OCI-LY1 (cell line): ENCODE data around the gene PTPRQ.

Experiments used
- H2AFZ ChIP-seq: fragments of 200-600 bp; sonication (generic), shearing (Covaris generic); 2 replicates; pipeline ENCODE4 v1.6.0; 2014; ENCODE audit warnings: antibody characterized with exemption, mild to moderate bottlenecking, low read length
- H3F3A ChIP-seq: fragments of 200-600 bp; sonication (generic), shearing (Covaris generic); 2 replicates; pipeline ENCODE4 v1.6.0; 2014; ENCODE audit warnings: mild to moderate bottlenecking, antibody characterized with exemption, low read length, moderate library complexity; ENCODE audit not compliant: insufficient read depth
- H3K27ac ChIP-seq: fragments of 200-600 bp; sonication (generic); 2 replicates; pipeline ENCODE4 v1.5.1; 2014; ENCODE audit warnings: low read length, mixed run types, mild to moderate bottlenecking, low read depth; ENCODE audit not compliant: poor library complexity, severe bottlenecking
- H3K27me3 ChIP-seq: fragments of 200-600 bp; sonication (generic); 2 replicates; pipeline ENCODE4 v1.6.0; 2014; ENCODE audit warnings: antibody characterized with exemption, mild to moderate bottlenecking, low read length, moderate library complexity; ENCODE audit not compliant: insufficient read depth
- H3K36me3 ChIP-seq: fragments of 200-600 bp; sonication (generic); 2 replicates; pipeline ENCODE4 v1.6.1; 2014; ENCODE audit warnings: mild to moderate bottlenecking, antibody characterized with exemption, low read length, moderate library complexity, mixed read lengths; ENCODE audit not compliant: insufficient read depth
- H3K4me1 ChIP-seq: fragments of 200-600 bp; sonication (generic); 2 replicates; pipeline ENCODE4 v1.5.1; 2014; ENCODE audit warnings: mild to moderate bottlenecking, low read length, moderate library complexity; ENCODE audit not compliant: insufficient read depth, severe bottlenecking
- H3K4me2 ChIP-seq: fragments of 200-600 bp; sonication (generic), shearing (Covaris generic); 2 replicates; pipeline ENCODE4 v1.6.1; 2014; ENCODE audit warnings: low read length
- H3K4me3 ChIP-seq: fragments of 200-600 bp; sonication (generic); 2 replicates; pipeline ENCODE4 v1.5.1; 2014; ENCODE audit warnings: low read length, low read depth, mild to moderate bottlenecking, mixed read lengths; ENCODE audit not compliant: poor library complexity, severe bottlenecking
- H3K79me2 ChIP-seq: fragments of 200-600 bp; shearing (Covaris generic); 2 replicates; pipeline ENCODE4 v1.6.1; 2016; ENCODE audit warnings: mixed run types, low read length, mixed read lengths; ENCODE audit not compliant: insufficient read depth
- H3K9ac ChIP-seq: fragments of 200-600 bp; sonication (generic), shearing (Covaris generic); 2 replicates; pipeline ENCODE4 v1.6.1; 2014; ENCODE audit warnings: mild to moderate bottlenecking, low read length, mixed read lengths
- H3K9me2 ChIP-seq: fragments of 200-600 bp; sonication (generic), shearing (Covaris generic); 2 replicates; pipeline ENCODE4 v1.6.1; 2014; ENCODE audit warnings: low read depth, mild to moderate bottlenecking, low read length, mixed read lengths
- H3K9me3 ChIP-seq: fragments of 200-600 bp; shearing (Covaris generic); 2 replicates; pipeline ENCODE4 v1.6.1; 2014; ENCODE audit warnings: low read length, mixed read lengths
- H4K20me1 ChIP-seq: fragments of 200-600 bp; sonication (generic), shearing (Covaris generic); 2 replicates; pipeline ENCODE4 v1.6.0; 2016; ENCODE audit warnings: mild to moderate bottlenecking, low read length; ENCODE audit not compliant: insufficient read depth
- EZH2 ChIP-seq: fragments of 200-600 bp; sonication (generic), shearing (Covaris generic); IDR thresholded peaks from 2 replicates; pipeline ENCODE4 v1.8.0; 2017; ENCODE audit warnings: borderline replicate concordance, mixed run types, mild to moderate bottlenecking, antibody characterized with exemption, low read length, moderate library complexity, mixed read lengths
- TF ChIP-seq, protein P1 (sequence below): fragments of 200-600 bp; sonication (generic), shearing (Covaris generic); IDR thresholded peaks from 2 replicates; pipeline ENCODE4 v1.5.1; 2017; ENCODE audit warnings: mild to moderate bottlenecking, antibody characterized with exemption, low read length, moderate library complexity, mixed read lengths

Gene PTPRQ, protein sequence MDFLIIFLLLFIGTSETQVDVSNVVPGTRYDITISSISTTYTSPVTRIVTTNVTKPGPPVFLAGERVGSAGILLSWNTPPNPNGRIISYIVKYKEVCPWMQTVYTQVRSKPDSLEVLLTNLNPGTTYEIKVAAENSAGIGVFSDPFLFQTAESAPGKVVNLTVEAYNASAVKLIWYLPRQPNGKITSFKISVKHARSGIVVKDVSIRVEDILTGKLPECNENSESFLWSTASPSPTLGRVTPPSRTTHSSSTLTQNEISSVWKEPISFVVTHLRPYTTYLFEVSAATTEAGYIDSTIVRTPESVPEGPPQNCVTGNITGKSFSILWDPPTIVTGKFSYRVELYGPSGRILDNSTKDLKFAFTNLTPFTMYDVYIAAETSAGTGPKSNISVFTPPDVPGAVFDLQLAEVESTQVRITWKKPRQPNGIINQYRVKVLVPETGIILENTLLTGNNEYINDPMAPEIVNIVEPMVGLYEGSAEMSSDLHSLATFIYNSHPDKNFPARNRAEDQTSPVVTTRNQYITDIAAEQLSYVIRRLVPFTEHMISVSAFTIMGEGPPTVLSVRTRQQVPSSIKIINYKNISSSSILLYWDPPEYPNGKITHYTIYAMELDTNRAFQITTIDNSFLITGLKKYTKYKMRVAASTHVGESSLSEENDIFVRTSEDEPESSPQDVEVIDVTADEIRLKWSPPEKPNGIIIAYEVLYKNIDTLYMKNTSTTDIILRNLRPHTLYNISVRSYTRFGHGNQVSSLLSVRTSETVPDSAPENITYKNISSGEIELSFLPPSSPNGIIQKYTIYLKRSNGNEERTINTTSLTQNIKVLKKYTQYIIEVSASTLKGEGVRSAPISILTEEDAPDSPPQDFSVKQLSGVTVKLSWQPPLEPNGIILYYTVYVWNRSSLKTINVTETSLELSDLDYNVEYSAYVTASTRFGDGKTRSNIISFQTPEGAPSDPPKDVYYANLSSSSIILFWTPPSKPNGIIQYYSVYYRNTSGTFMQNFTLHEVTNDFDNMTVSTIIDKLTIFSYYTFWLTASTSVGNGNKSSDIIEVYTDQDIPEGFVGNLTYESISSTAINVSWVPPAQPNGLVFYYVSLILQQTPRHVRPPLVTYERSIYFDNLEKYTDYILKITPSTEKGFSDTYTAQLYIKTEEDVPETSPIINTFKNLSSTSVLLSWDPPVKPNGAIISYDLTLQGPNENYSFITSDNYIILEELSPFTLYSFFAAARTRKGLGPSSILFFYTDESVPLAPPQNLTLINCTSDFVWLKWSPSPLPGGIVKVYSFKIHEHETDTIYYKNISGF (N-terminal part only)

DNA sequence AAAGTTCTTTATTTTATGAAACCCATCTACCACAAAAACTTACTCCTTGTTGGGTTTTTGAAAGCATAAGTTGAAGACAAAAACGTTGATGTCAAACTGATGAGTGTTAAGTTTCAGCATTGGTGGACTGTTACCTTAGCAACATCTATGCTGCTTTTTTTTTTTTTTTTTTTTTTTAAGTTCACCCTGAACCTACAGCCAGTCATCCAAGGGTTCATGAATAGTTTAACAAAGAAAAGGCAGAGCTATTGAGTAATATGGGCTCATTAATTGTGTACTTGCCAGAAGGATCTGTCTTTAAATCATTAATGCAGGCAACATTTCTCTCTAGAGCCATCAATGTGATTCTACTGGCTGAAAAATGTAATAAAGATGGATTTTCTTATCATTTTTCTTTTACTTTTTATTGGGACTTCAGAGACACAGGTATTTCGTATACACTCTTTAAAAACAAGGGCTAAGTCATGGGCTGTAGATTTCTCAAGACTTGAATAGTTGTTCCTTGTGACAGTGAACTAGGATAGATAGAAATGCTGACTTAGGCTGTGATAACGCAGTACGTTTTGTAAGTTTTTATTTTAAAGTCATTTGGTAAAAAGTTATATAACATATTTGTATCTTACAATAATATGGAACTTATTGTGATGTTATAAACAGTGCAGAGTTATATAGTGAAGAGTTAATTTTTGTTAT lies at the start of gene PTPRQ:
Gene PTPRQ, plus strand, starts transcription at position 262 of the 693 bp plus-strand sequence. Its CDS starts 111 bp downstream, at position 373.
- Histone ChIP-seq H3K79me2 (no peaks in the 10 kb centered on the region), H2AFZ (no peak within 1 kb of the TSS), H3K9ac (no peak within 1 kb of the TSS), H3K9me3 (no peaks in the 10 kb centered on the region), H3K36me3 (no peaks in the 10 kb centered on the region), H3K4me1 (no peaks in the 10 kb centered on the region), H4K20me1 (no peaks in the 10 kb centered on the region), H3F3A (no peaks in the 10 kb centered on the region), H3K4me3 (no peak within 1 kb of the TSS), H3K27ac (no peak within 1 kb of the TSS), H3K4me2 (no peak within 1 kb of the TSS), H3K9me2 (no peaks in the 10 kb centered on the region), H3K27me3 (no peaks in the 10 kb centered on the region)
- no peak for TF ChIP-seq EZH2
- TF ChIP-seq, protein P1, sequence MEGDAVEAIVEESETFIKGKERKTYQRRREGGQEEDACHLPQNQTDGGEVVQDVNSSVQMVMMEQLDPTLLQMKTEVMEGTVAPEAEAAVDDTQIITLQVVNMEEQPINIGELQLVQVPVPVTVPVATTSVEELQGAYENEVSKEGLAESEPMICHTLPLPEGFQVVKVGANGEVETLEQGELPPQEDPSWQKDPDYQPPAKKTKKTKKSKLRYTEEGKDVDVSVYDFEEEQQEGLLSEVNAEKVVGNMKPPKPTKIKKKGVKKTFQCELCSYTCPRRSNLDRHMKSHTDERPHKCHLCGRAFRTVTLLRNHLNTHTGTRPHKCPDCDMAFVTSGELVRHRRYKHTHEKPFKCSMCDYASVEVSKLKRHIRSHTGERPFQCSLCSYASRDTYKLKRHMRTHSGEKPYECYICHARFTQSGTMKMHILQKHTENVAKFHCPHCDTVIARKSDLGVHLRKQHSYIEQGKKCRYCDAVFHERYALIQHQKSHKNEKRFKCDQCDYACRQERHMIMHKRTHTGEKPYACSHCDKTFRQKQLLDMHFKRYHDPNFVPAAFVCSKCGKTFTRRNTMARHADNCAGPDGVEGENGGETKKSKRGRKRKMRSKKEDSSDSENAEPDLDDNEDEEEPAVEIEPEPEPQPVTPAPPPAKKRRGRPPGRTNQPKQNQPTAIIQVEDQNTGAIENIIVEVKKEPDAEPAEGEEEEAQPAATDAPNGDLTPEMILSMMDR = no peak

DNA sequence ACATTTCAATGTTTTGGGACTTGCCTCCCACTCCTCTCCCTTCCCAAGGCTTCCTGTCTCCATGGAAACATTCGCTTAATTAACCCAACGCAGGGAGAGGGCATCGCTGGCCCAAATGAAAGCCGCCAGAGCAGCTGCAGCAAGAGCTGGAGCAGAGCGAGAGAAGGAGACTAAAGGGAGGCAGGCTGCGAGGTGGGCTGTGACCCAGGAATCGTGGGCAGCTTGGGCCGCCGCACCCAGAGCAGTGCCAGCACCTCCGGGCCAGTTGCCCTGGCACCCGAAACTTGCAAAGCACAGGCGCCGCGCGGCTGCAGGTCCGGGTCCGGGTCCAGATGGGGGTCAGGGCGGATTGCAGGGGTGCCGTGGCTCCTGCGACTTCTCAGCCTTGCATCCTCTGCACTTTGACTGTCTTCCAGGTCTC lies 43.5 kb upstream of the PTPRQ start:
- H3K4me2 ChIP-seq = no peak overlapping the region

More for the DNA sequence above, 43.5 kb upstream of the PTPRQ start:
- no peaks in the 10 kb centered on the region for H3K36me3 ChIP-seq
- H3K9ac ChIP-seq = no peak overlapping the region
- no peaks in the 10 kb centered on the region for H3F3A ChIP-seq
- TF ChIP-seq EZH2 = no peak
- TF ChIP-seq, protein P1 = no peak
- no peaks in the 10 kb centered on the region for H4K20me1 ChIP-seq
- H3K27me3 ChIP-seq = no peaks in the 10 kb centered on the region
- no peak overlapping the region for H3K4me3 ChIP-seq
- H3K9me3 ChIP-seq = no peaks in the 10 kb centered on the region
- no peak overlapping the region for H3K27ac ChIP-seq
- no peaks in the 10 kb centered on the region for H3K9me2 ChIP-seq
- H3K79me2 ChIP-seq = no peaks in the 10 kb centered on the region
- H3K4me1 ChIP-seq = no peaks in the 10 kb centered on the region
- H2AFZ ChIP-seq = no peak overlapping the region
